HEK293T (cell line): ENCODE results near the gene IMPDH1.

Experiments
- BHLHE40 ChIP-seq: fragments of 450-650 bp; IDR thresholded peaks from 2 replicates; pipeline ENCODE4 v1.6.1; 2016; ENCODE audit warnings: mild to moderate bottlenecking, moderate library complexity, borderline replicate concordance
- CTBP1 ChIP-seq: fragments of 450-650 bp; IDR thresholded peaks from 2 replicates; pipeline ENCODE4 v1.6.1; 2016; ENCODE audit warnings: borderline replicate concordance
- ELF4 ChIP-seq: fragments of 450-650 bp; IDR thresholded peaks from 2 replicates; pipeline ENCODE4 v1.6.1; 2017; ENCODE audit warnings: antibody characterized with exemption
- FOXK2 ChIP-seq: fragments of 450-650 bp; IDR thresholded peaks from 2 replicates; pipeline ENCODE4 v1.6.1; 2016; ENCODE audit warnings: mild to moderate bottlenecking
- FOXM1 ChIP-seq: fragments of 450-650 bp; IDR thresholded peaks from 2 replicates; pipeline ENCODE4 v1.6.1; 2017; ENCODE audit warnings: mild to moderate bottlenecking, borderline replicate concordance
- HDGF ChIP-seq: fragments of 450-650 bp; IDR thresholded peaks from 2 replicates; pipeline ENCODE4 v1.6.1; 2017; ENCODE audit warnings: antibody characterized with exemption, borderline replicate concordance
- PKNOX1 ChIP-seq: fragments of 450-650 bp; IDR thresholded peaks from 2 replicates; pipeline ENCODE4 v1.6.1; 2016
- SP1 ChIP-seq: fragments of 450-650 bp; IDR thresholded peaks from 2 replicates; pipeline ENCODE4 v1.6.1; 2017
- TARDBP ChIP-seq: fragments of 450-650 bp; IDR thresholded peaks from 2 replicates; pipeline ENCODE4 v1.6.1; 2016

- TF ChIP-seq PKNOX1, result no peak
- TF ChIP-seq FOXM1, result no peak
- TF ChIP-seq TARDBP, result no peak
- TF ChIP-seq BHLHE40, result no peak
- TF ChIP-seq FOXK2, result no peak
- no peak for TF ChIP-seq HDGF
- no peak for TF ChIP-seq CTBP1
- TF ChIP-seq ELF4, result no peak
- TF ChIP-seq SP1, result no peak
Observed at GRCh38 chr7:128370491-128370890, 39.3 kb downstream of the IMPDH1 start.
